ENCODE measurements around the gene CCSER1.
"Not testable (repeated sequence)": the region's sequence is repeated elsewhere in the genome, so short reads cannot be mapped to it uniquely, and the experiment has no call there.

CCSER1 gene

DNA sequence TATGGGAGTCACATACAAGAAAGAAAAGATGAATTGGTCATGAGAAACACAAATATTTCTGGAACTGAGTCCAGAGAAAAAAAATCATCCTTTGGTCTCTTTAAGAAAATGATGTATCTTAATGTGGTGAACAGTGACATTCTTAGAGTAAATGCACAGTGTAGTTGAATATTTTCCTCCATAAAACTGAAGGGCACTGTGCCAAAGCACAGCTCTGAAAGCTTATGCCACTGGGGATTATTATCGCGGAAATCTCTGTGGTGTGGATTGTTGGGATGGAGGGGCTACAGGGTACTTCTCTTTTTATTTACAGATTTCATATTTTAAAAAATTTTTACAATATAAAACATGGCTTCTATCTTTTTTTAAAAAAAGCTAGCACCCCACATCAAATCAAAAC lies 908.1 kb downstream of the CCSER1 start:
- DNase-seq (ENCODE audit: low read depth in 2 of 2) = no peak

DNA sequence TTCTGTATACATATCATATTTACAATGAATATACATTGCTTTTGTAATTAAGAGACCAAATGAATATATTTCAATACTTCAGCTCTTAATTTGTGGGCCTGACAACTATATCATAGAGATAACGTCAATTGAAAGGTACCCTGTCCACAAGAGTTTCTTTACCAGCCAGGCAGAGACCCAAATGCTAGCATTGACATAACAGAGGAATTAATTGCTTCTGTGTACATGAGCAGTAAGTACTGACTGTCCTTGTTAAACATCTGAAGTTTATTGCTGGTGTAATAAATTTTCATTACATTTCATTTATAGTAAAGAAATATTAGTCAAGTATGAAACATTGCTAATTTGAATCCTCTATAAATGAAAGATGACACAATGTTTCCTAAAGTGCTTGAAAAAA lies 910.8 kb downstream of the CCSER1 start:
- DNase-seq (ENCODE audit: low read depth in 2 of 2) = no peak

DNA sequence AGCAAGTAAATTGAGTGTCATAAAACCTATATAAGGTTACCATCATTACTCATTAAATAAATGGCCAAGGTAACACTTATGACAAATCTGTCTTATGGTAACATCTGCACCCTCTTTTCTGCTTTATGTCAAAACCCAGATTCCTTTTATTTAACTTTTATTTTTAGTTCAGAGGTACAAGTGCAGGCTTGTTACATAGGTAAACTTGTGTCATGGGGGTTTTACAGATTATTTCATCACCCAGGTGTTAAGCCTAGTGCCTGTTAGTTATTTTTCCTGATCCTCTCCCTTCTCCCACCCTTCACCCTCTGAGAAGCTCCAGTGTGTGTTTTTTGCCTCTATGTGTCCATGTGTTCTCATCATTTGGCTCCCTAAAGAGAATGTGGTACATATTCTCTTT lies 930.7 kb downstream of the CCSER1 start:
- DNase-seq (ENCODE audit: low read depth in 2 of 2) = no peak

DNA sequence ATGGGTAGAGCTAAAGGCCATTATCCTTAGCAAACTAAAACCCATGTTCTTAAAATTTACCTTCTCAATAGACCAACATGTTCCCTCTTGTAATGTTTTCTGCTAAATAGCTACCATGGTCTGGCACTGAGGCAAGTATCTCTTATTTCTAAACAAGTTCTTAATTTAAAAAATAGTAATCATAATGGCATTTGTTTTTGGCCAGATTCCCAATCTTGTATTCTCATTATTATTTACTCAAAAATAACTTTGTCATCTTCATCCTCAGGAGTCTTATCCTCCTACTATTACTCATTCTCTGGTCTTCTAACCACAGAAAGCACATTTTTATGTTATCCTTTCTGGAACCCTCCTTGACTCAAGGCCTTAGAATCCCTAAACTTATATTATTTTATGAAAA lies 931.2 kb downstream of the CCSER1 start:
- DNase-seq (ENCODE audit: low read depth in 2 of 2) = no peak

DNA sequence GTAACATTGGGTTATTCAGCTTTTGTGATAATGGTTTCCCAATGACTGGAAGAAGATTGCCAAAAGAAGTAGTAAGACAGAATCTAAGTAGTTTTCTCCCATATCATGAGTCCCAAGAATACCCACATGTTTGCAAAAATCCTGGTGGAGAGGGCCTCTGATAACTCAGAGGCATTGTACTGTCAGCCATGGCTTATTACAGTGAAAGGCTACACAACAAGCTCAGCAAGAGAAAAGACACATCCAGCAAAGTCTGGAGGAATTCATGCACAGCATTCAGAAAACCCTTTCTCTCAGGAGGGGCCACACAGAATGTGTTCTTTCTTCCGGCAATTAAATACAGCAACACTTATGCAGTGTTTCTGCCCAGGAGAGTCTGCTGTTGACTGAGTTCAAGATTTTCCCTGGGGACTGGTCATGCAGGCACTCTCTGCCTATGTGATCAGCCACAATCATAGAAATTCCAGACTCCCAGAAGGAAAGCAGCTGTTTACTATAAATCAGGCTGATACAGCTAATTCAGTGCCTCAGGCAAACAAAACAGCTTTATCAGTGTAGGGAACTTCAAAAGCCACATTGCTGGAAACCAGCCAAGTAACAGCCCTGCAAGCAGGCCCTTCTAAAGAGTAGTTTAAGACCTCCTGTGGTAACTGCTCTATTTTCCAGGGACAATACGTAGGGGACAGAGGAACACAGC lies 937.1 kb downstream of the CCSER1 start:
- no peak for DNase-seq (ENCODE audit: low read depth in 2 of 2)

DNA sequence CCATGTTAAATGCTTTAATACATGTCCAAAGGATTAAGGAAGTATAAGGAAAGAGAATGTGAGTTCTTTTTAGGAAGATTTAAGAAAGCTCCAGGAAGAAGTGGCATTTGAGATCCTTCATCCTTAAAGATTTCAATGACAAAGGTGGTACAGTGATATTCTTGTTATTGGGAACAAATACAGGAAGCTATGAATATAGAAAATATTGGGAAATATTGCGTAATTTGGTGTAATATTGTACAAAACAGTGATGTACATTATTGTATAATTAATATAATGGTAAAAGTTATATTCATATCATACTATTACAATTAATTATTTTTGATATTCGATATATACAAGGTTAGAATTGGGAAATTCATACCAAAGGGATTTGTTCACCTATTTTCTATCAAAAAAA lies 937.9 kb downstream of the CCSER1 start:
- no peak for DNase-seq (ENCODE audit: low read depth in 2 of 2)

DNA sequence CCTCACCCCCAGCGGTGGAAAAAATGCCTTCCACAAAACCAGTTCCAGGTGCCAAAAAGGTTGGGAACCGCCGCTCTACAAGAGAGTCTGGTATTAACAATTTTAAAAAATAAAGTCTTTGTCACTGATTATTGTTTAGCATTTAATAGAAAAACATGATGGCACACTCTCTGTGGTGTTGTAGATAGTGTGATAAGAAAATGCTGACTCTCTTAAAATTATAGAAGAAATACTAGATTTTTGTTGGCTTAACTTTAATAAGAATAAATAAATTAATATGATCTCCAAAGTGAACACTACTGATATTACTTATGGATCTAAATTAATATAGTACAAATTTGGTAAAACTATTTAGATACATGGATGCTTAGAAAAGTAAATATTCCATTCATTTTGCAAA lies 943.5 kb downstream of the CCSER1 start:
- no peak for DNase-seq (ENCODE audit: low read depth in 2 of 2)

DNA sequence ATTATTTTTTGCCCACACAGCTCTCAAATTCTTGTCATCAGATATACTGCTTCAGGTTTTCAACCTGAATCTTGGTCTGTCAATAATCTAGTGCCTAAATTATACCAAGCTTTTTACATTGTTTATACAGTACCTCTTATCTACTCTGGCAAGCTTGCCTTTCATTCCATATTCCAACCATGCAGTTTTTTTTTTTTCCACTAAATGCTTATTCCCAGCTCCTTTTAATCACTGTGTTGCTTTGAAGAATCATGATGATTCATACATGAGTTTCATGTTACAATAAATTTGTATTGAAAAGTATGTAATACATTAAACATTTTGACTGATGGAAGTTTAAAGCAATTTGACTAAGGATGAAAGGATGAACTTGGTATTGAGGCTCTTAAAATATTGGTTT lies 949.0 kb downstream of the CCSER1 start:
- no peak for DNase-seq (ENCODE audit: low read depth in 2 of 2)

DNA sequence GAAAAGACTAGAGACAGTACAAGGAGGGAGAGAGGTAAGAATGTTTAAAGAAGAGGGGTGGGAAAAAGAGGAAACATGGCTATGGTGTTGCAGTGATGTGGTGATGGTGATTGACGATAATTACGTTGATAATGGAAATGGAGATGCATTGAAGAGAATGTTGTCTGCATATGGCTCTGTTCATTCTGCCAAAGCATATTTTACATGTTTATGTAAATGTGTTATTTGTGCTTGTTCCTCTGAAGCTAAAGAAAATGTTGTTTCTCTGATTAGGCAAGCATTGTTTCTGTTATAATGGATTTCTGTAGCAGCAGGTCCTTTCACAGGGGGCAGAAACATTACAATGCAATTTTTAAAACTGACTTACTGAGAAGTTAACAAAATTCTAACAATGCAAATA lies 958.8 kb downstream of the CCSER1 start:
- no peak for DNase-seq (ENCODE audit: low read depth in 2 of 2)

DNA sequence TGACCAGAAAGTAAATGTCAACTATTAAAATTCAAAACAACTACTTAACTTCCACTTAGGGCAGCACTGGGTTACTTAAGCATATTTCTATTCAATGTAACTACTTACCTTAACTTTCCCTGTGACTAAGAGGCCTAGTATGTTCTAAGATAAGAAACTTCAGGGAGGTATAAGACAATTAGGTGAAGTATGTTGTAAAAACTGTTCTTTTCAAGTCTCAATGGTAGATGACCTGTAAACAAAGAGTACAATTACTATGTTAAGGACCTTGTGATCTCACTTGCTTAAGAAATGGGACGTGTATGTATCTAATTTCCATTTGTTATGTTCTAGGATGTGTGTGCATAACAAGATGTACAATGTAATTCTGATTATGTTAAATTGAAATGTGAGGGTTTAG lies 960.5 kb downstream of the CCSER1 start:
- DNase-seq (ENCODE audit: low read depth in 2 of 2) = no peak

DNA sequence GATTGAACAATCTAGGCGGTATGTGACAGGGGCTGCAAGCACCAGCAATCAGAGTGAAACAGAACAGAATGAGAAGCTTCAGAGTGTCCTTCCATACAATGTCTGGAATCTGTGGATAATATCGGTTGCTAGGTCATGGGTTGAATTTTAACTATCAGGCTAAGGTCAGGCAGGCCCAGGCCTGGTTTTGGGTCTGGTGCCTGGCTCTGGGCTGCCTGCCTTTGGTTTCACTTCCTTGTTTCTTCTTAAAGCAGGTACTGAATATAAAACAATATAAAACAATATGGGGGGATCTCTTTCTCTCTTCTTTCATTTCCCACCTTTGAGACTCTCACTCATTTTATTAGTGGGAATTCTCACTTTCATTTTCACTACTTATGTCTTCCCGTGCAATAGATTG lies 962.0 kb downstream of the CCSER1 start:
- no peak for DNase-seq (ENCODE audit: low read depth in 2 of 2)

DNA sequence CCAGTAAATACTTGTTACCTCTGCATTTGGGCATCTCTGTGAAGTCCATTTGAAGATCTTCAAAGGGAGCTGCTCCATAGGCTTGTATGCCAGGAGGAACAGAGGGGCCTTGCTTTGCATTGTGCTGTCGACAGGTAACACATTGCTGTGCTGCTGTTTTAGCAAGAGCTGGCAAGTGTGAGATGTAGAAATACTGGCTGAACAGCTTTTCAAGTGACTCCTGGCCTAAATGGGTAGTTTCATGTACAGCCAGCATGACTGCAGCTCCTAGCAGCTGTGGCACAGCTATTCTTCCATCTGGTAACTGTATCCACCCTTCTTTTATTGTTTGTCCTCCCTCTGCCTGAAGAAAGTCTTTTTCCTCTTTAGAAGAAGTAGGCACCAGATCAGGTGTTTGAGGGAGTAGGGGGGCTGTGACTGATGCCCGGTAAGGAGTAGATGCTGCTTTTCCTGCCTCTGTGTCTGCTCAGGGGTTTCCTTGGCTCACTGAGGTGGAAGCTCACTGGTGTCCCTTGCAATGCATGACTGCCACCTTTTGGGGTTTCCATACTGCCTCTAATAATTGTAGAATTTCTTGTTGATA lies 965.3 kb downstream of the CCSER1 start:
- DNase-seq (ENCODE audit: low read depth in 2 of 2) = no peak

DNA sequence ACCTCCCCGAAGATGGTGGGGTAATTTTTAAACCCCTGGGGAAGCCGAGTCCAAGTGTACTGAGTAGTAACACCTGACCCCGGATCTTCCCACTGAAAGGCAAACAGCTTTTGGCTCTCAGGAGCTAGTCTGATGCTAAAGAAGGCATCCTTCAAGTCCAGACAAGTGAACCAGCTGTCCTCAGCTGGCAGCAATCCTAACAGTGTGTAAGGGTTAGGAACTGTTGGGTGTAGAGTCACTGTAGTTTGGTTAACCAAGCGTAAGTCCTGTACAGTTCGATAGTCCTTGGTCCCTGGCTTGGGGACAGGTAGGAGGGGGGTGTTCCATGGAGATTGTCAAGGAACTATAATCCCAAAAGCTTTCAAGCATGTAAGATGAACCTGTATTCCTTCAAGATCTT lies 967.0 kb downstream of the CCSER1 start:
- not testable (repeated sequence) for DNase-seq (ENCODE audit: low read depth in 2 of 2)

DNA sequence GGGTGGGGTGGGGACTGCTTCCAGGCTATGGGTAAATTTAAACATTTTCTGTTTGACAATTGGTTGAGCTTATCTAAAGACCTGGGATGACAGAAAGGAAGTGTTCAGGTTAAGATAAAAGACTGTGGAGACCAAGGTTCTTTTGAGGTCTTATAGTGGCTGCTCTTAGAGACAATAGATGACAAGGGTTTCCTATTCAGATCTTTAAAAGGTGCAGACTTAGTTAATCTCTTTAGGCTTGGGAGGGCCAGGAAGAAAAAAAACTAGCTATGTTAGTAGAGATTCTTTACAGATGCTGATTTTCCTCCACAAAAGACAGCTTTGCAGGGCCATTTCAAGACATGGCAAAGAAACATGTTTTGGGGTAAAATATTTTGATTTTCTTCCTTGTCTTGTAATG lies 972.5 kb downstream of the CCSER1 start:
- no peak for DNase-seq (ENCODE audit: low read depth in 2 of 2)

DNA sequence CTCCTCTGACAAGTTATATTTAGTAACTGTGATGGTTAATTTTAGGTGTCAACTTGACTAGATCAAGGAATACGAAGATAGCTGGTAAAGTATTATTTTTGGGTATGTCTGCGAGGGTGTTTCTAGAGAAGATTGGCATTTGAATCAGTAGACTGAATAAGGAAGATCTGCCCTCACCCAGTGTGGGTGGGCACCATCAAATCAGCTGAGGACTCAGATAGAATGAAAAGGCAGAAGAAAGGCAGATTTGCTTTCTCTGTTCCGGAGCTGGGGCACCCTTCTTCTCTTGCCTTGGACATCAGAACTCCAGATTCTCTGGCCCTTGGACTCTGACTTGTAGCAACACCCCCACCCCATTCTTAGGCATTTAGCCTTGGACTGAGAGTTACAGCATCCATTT lies 981.6 kb downstream of the CCSER1 start:
- DNase-seq (ENCODE audit: low read depth in 2 of 2) = no peak

DNA sequence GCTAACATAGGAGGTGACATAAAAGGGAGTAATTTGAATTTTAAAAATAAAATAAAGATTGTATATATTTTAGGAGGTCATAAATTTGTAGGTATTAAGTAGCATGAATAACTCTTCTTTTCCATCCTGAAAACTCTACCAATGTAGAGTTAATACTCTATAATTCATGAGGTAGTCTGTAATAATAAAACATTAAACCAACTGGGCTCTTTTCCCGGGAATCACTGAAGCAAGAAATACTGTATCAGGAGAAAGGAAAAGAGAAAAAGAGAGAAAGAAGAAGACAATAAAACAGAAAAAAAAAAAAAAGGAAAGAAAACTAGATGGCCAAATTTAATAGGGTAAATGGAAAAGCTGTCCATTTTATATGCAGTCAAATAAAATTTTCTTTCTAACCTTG lies 984.4 kb downstream of the CCSER1 start:
- no peak for DNase-seq (ENCODE audit: low read depth in 2 of 2)

DNA sequence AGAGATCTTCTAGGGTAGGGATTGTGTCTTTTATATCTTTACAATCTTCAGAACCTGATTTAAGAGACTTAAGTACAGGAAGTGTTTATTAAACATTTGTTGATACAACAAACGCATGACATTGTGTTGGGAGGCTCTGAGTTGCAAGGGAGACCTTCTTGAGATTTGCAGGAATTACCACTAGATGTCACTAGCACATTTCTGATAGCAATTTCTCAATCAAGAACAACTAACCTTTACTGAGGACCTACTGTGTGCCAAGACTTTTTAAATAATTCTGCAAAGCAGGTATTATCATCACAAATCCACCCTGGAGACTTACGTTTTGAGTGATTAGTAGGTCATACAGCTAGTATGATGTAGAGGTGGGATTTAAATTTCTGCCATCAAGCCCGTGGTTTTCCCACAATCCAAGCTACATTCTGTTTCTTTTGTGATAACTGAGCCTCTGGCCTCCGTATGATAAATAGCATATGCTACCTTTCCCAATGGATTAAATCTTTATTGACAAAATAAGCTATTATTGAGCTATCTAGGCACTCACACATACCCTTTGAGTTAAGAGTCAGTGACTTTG lies 986.0 kb downstream of the CCSER1 start:
- DNase-seq (ENCODE audit: low read depth in 2 of 2) = no peak

DNA sequence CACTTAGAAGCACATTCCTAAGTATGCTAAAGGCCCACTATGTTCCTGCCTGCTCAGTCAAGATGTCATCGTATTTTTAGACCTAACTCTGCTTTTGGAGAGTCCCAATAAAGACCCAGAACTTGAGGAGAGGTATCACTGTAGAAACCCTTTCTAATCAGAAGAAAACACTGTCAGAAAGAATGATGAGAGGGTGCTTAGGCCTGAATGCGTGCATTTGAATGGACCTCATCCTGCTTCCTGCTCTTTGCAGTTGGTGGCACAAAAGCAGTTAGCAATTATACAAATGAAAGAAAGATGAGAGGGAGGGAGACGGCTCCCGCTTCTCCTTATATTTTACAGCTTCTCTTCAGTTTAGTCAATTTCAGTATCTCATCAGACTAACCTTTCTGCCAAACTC lies 987.2 kb downstream of the CCSER1 start:
- DNase-seq (ENCODE audit: low read depth in 2 of 2) = no peak

DNA sequence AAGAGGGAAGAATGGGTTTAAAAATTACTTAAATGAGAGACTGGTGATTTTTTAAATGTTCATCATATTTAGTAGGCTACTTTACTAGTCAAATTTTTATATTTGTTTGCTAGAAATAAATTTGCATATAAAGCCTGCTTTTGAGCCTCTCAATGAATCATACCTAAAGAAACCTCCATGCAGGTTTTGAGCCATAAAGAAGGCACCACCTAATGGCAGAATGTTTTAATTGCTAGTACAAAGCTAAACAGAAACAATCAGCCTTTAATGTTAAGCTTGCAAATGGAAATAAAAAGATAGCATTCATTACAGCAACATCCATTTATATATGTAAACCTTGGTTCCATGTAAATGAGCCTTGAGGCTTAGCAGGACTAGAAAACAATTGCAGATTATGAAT lies 989.7 kb downstream of the CCSER1 start:
- DNase-seq (ENCODE audit: low read depth in 2 of 2) = no peak

DNA sequence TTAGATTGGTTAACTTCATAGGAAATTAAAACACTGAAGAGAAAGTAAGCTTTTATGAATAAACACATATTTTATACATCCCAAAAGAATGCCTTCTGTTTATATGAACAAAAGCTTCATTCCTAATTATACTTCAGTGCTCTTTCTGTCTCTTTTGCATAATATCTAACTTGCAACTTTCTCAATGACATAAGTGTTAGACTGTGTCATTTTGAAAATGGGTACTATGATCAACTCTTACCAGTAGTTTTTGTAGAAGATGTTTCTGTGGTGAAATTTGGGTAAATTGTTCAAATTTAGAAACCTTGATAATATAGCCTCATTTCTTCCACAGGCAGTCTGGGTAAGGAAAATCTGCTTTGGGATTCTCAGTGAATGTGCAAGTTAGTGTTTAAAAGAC lies 991.4 kb downstream of the CCSER1 start:
- no peak for DNase-seq (ENCODE audit: low read depth in 2 of 2)

DNA sequence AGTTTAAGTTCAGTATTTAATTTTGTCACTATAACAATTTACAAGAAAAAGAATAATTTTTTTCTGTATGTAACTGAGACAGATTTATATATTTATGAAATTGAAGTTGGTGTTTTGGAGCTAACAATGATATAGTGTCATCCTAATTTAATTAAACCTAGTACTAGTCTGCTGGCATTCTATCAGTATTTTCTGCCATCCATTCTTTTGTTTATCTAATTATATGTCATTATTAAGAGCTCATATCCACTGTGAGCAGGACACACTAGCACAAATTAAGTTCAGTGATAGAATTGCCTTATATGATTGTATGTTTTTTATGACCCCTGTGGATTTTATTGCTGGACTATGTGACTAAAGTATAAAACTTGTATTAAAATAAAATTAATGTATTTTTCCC lies 996.5 kb downstream of the CCSER1 start:
- no peak for DNase-seq (ENCODE audit: low read depth in 2 of 2)

DNA sequence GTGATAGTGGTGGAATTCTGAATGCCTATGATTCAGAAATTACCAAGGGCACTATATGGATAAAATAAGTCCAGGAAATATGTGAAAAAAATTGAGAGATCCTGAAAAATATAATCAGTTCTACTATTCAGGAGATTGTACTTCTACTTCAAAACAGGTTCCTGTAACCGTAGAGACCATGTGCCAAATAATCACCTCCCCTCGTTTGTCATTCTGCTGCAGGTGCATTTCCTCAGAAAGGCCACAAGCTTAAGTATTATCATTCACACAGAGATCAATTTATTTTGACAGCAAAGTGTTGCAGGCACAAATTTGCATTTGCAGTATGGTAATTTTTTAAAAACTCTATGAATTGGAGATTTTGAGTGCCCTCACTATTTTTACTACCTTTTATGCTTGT lies 1000.0 kb downstream of the CCSER1 start:
- DNase-seq (ENCODE audit: low read depth in 2 of 2) = no peak

DNA sequence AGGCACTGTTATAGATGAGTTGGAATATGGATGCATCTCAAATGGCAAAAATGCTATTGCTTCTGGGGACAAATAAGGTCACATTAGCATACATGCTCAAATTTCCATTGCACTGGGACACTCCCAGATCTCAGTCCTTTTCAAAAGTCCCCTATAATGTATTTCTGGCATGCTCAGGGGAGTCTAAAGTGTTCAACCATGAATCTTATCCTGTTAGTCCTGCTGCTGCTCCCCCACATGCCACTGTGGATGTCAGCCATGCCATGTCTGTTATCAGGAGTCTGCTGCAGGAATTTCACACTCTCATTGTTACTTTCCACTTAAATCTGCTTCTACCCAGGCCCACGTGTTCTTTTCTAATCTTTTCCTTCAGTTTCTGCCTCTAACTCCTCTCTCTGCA lies 1000.6 kb downstream of the CCSER1 start:
- no peak for DNase-seq (ENCODE audit: low read depth in 2 of 2)

DNA sequence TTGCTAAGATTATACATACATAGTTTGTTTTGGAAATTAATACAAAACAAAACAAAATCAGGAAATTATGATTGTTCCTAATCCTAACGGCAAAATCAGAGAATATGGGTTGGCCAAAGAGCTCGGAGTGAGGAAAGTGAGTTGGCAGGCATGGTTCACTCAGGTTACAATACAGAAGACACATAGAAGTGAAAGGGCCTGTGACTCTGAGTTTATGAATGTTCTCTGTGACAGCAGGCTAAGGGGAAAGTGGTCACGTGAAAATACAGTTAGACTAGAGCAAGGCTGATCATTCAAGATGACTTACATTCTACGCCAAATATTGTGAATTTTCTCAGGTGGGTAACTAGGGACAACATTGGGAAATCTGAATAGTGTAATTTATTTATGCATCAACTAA lies 1001.3 kb downstream of the CCSER1 start:
- DNase-seq (ENCODE audit: low read depth in 2 of 2) = no peak

Data from stimulated activated CD8-positive, alpha-beta memory T cell treated with anti-CD3 and anti-CD28 coated beads, Interleukin-7, amount 100 ng/mL, for 1 hour (primary cell).